Measurements from ENCODE around the gene PPARGC1A.

Gene PPARGC1A

GRCh38 chr4:23921447-23921845 is 31.6 kb upstream of the PPARGC1A start:
- no peak overlapping the region for H3K27ac Mint-ChIP-seq
- no peaks in the 10 kb centered on the region for H3K4me1 Mint-ChIP-seq (ENCODE audit: low read depth)
- no peaks in the 10 kb centered on the region for H3K36me3 Mint-ChIP-seq (ENCODE audit: low read depth)
- H3K9me3 Mint-ChIP-seq, result no peaks in the 10 kb centered on the region
- H3K27me3 Mint-ChIP-seq, result no peaks in the 10 kb centered on the region
- H3K4me3 Mint-ChIP-seq, result no peak overlapping the region

DNA sequence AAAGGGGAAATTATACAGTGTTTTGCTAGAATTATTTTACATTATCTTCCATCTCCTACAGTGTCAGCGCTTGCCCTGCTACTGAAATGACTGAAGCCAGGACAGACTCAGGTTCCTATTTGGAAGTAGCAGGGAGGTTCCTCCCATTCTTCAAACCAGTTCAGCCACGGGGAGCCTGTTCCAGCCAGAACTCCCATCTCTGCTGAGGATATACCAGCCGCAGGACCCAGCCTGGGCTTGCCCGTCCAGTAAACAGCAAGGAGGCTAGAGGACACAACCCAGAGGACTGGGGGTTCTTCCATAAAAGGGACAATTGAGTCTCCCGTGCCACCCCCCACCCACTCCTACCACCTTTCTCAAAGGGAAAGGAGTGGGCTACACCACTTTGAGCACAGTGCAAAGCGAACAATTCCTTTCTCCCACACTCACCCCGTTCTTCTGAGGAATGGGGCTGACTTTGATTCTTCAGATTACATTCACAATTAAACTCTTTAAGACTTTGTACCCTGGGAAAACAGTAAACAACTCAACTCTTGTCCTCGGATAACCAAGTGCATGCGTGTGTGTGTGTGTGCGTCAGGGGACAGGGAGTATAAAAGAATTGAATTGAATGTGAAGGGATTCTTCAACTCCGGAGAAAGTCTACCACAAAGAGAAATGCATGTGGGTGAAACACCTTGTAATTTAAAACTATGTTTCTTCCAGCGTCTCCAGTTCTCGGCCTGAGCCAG is 31.0 kb upstream of the PPARGC1A start:
- Mint-ChIP-seq H3K4me3 (no peak overlapping the region), H3K36me3 (ENCODE audit: low read depth) (no peaks in the 10 kb centered on the region), H3K27me3 (no peaks in the 10 kb centered on the region), H3K4me1 (ENCODE audit: low read depth) (no peaks in the 10 kb centered on the region), H3K27ac (no peak overlapping the region), H3K9me3 (no peaks in the 10 kb centered on the region)

- Mint-ChIP-seq H3K27me3 (no peaks in the 10 kb centered on the region), H3K36me3 (ENCODE audit: low read depth) (no peaks in the 10 kb centered on the region), H3K27ac (no peak overlapping the region), H3K9me3 (no peaks in the 10 kb centered on the region), H3K4me1 (ENCODE audit: low read depth) (no peaks in the 10 kb centered on the region), H3K4me3 (no peak overlapping the region)
Measured at GRCh38 chr4:23920296-23920695, 30.4 kb upstream of the PPARGC1A start.

DNA sequence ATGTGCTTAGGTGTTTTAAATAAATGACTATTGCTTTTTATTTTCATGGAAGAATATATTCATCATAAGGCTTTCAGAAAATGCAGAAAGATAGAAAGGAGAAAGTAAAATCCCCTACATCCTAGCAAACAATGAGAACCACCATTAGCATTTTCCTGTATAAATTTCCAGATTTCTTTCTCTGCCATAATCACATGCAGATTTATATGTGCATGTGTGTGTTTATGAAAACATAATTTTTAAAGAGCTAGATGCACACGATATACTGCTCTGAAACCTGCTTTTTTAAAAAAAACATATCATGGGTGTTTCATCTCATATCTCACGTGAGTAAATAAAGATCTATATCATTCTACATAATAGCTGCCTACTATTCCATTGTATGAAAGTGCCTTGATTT is 26.4 kb upstream of the PPARGC1A start:
- H3K4me3 Mint-ChIP-seq, result no peak overlapping the region
- H3K4me1 Mint-ChIP-seq (ENCODE audit: low read depth), result no peaks in the 10 kb centered on the region
- no peaks in the 10 kb centered on the region for H3K9me3 Mint-ChIP-seq
- H3K27me3 Mint-ChIP-seq, result no peaks in the 10 kb centered on the region
- H3K36me3 Mint-ChIP-seq (ENCODE audit: low read depth), result no peaks in the 10 kb centered on the region
- H3K27ac Mint-ChIP-seq, result no peak overlapping the region

- H3K4me1 Mint-ChIP-seq (ENCODE audit: low read depth), result no peaks in the 10 kb centered on the region
- H3K4me3 Mint-ChIP-seq, result no peak overlapping the region
- no peaks in the 10 kb centered on the region for H3K27me3 Mint-ChIP-seq
Measured at GRCh38 chr4:23915459-23916132, 25.7 kb upstream of the PPARGC1A start.

GRCh38 chr4:23911675-23912455 is 22.0 kb upstream of the PPARGC1A start:
- H3K9me3 Mint-ChIP-seq, result no peaks in the 10 kb centered on the region
- H3K4me1 Mint-ChIP-seq (ENCODE audit: low read depth), result no peaks in the 10 kb centered on the region
- no peak overlapping the region for H3K27ac Mint-ChIP-seq
- no peak overlapping the region for H3K4me3 Mint-ChIP-seq
- no peaks in the 10 kb centered on the region for H3K36me3 Mint-ChIP-seq (ENCODE audit: low read depth)
- no peaks in the 10 kb centered on the region for H3K27me3 Mint-ChIP-seq

More at GRCh38 chr4:23915459-23916132, 25.7 kb upstream of the PPARGC1A start:
- H3K36me3 Mint-ChIP-seq (ENCODE audit: low read depth), result no peaks in the 10 kb centered on the region
- H3K27ac Mint-ChIP-seq, result no peak overlapping the region
- H3K9me3 Mint-ChIP-seq, result no peaks in the 10 kb centered on the region

DNA sequence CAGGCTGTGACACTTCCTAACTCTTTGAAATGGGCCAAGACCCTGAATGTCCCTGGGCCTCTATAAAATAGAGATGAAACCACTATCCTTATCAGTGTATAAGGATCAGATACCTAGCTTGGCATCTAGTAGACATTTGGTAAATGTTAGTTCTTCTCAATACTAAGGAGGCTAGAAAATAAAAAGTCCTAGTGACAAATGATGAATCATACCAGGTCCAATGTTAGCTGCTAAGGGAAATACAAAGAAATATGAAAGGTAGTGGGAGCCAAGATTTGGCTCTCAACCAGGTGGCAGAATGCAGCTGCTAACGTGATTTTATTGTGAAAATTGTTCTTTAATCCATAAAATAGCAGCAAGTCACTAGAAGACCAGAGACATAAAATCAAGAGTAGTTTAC is 19.8 kb upstream of the PPARGC1A start:
- Mint-ChIP-seq H3K27ac (no peak overlapping the region), H3K27me3 (no peaks in the 10 kb centered on the region), H3K36me3 (ENCODE audit: low read depth) (no peaks in the 10 kb centered on the region), H3K4me3 (no peak overlapping the region), H3K4me1 (ENCODE audit: low read depth) (no peaks in the 10 kb centered on the region), H3K9me3 (no peaks in the 10 kb centered on the region)

- H3K27me3 Mint-ChIP-seq, result no peaks in the 10 kb centered on the region
- no peaks in the 10 kb centered on the region for H3K4me1 Mint-ChIP-seq (ENCODE audit: low read depth)
- H3K27ac Mint-ChIP-seq, result no peak overlapping the region
- H3K4me3 Mint-ChIP-seq, result no peak overlapping the region
- no peaks in the 10 kb centered on the region for H3K9me3 Mint-ChIP-seq
- H3K36me3 Mint-ChIP-seq (ENCODE audit: low read depth), result no peaks in the 10 kb centered on the region
Measured at GRCh38 chr4:23906839-23907238, 17.0 kb upstream of the PPARGC1A start.

GRCh38 chr4:23904639-23905071 is 14.8 kb upstream of the PPARGC1A start:
- H3K4me3 Mint-ChIP-seq, result no peak overlapping the region
- H3K4me1 Mint-ChIP-seq (ENCODE audit: low read depth), result no peaks in the 10 kb centered on the region
- no peaks in the 10 kb centered on the region for H3K36me3 Mint-ChIP-seq (ENCODE audit: low read depth)
- H3K27ac Mint-ChIP-seq, result no peak overlapping the region
- no peaks in the 10 kb centered on the region for H3K27me3 Mint-ChIP-seq
- H3K9me3 Mint-ChIP-seq, result no peaks in the 10 kb centered on the region

DNA sequence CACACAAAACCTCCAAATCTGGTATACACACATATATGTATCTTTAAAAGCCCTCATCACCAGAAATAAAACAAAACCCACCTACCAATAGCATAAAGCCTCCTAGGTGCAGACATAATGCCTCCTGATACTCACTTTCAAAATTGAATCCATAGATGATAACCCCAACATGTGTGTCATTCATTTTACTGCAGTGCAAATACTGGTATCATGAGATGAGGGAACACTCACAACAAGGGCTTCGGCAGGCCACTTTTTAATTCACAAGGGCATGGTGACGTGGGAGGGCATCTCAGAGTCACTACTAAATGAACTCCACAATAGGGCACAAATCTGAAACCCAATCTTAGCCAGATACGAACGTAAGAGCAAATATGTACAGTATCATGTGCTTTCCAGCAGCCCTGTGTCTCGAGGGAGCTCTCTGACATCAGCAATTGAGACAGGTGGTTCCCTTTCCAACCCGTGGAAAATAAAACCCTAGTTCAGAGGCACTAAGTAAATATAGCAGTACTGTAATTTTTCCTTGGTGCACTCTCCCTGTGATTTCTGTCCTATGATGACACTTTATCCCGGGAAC is 14.1 kb upstream of the PPARGC1A start:
- H3K9me3 Mint-ChIP-seq, result no peaks in the 10 kb centered on the region
- no peaks in the 10 kb centered on the region for H3K36me3 Mint-ChIP-seq (ENCODE audit: low read depth)
- no peaks in the 10 kb centered on the region for H3K4me1 Mint-ChIP-seq (ENCODE audit: low read depth)
- no peaks in the 10 kb centered on the region for H3K27me3 Mint-ChIP-seq
- no peak overlapping the region for H3K27ac Mint-ChIP-seq
- H3K4me3 Mint-ChIP-seq, result no peak overlapping the region

DNA sequence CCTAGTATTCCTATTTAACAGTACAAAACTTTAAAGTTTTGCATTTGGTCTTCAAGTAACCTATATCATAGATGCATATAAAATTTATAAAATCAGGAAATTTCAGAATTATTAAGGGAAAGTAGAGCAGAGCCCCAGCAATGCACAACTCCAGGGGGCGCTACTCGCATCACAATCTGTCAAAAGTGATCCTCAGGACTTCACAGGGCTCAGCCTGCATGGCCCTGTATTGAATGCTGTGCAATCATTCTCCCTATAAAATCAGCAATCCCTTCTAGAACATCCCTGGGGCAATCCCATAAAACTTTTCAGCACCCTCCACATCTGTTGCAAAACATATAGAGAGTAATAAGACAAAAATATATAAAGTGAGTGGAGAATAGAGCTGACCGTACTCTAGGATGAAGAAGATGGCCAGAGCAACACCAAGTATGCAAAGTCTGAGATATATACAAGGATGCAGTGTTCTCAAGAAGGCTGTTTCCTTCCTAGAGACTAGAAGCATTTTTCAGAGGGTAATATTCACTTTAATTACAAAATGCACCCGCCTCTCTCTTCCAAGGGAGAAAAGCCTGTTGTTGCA is 12.5 kb upstream of the PPARGC1A start:
- no peaks in the 10 kb centered on the region for H3K27me3 Mint-ChIP-seq

DNA sequence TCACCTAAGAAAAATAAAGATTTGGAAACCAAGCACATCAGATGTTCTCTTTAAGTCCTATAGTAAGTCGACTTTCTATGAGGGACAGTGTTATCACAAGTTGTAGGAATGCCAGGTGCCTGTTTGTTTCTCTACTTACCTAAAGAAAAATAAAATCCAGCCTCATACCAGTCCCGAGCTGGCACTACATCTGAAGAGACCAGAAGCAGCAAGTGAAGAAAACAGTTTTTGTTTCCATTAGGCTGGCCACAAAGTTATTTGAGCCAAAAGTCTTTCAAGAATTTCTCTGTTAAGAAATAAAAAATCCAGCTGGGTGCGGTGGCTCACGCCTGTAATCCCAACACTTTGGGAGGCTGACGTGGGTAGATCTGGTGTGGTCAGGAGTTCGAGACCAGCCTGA is 10.8 kb upstream of the PPARGC1A start:
- Mint-ChIP-seq H3K9me3 (no peaks in the 10 kb centered on the region), H3K4me1 (ENCODE audit: low read depth) (no peaks in the 10 kb centered on the region), H3K27me3 (no peaks in the 10 kb centered on the region)

More for the DNA sequence above, 12.5 kb upstream of the PPARGC1A start:
- H3K9me3 Mint-ChIP-seq, result no peaks in the 10 kb centered on the region
- no peaks in the 10 kb centered on the region for H3K36me3 Mint-ChIP-seq (ENCODE audit: low read depth)
- no peaks in the 10 kb centered on the region for H3K4me1 Mint-ChIP-seq (ENCODE audit: low read depth)
- H3K27ac Mint-ChIP-seq, result no peak overlapping the region
- H3K4me3 Mint-ChIP-seq, result no peak overlapping the region

DNA sequence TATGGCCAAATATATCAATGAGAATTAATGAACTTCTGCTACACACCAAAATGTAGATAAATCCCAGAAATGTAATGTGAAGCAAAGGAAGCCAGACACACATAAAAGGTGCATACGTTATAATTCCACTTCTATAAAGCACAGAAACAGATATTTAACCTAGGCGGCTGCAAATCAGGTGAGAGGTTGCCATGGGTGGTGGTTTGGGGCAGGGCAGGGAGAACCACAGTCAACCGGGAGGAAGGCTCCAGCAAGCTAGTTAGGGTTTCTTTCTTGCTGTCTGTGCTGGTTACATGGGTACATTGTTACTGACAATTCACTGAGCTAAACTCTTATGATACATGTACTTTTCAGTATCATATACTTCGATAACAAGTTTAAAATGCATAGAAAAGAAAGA is 9.7 kb upstream of the PPARGC1A start:
- Mint-ChIP-seq H3K9me3 (no peaks in the 10 kb centered on the region), H3K4me1 (ENCODE audit: low read depth) (no peaks in the 10 kb centered on the region), H3K27ac (no peak overlapping the region), H3K4me3 (no peak overlapping the region), H3K27me3 (no peaks in the 10 kb centered on the region), H3K36me3 (ENCODE audit: low read depth) (no peaks in the 10 kb centered on the region)

More for the DNA sequence above, 10.8 kb upstream of the PPARGC1A start:
- Mint-ChIP-seq H3K4me3 (no peak overlapping the region), H3K36me3 (ENCODE audit: low read depth) (no peaks in the 10 kb centered on the region), H3K27ac (no peak overlapping the region)

DNA sequence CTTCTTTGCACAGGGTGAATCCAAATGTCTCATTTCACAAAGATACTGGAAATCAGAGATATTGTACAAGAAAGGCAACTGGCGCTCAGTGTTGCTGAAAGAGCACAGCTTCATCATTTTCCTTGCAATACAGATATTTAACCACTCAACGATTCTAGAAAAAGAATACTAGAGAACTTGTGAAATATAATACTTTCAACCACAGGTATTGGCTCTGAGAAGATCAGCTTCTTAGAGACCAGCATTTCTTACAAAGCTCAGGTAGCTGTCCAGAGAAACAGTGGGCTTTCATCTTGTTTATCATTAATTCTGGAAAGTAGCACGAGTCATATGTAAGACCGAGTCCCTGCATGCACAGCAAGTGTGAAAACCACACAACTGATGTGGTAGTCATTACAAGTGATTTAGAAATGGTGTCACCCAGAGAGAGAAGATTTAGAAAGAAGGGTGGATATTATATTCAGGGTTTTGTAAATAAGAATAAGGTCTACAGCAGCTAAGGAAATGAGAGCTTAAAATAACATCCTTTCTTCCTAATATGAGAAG is 7.8 kb upstream of the PPARGC1A start:
- H3K36me3 Mint-ChIP-seq (ENCODE audit: low read depth), result no peaks in the 10 kb centered on the region
- no peaks in the 10 kb centered on the region for H3K4me1 Mint-ChIP-seq (ENCODE audit: low read depth)
- peaks cover 2% of the 10 kb centered on the region for H3K27me3 Mint-ChIP-seq
- peaks cover 2% of the 10 kb centered on the region for H3K9me3 Mint-ChIP-seq
- no peak overlapping the region for H3K27ac Mint-ChIP-seq
- no peak overlapping the region for H3K4me3 Mint-ChIP-seq
